ENCODE results near the gene FAM131C.
A peak's percentile ranks its signal among the peaks of the same experiment; 100 is the strongest.
"Not testable (repeated sequence)": the region's sequence is repeated elsewhere in the genome, so short reads cannot be mapped to it uniquely, and the experiment has no call there.

Gene FAM131C

DNA sequence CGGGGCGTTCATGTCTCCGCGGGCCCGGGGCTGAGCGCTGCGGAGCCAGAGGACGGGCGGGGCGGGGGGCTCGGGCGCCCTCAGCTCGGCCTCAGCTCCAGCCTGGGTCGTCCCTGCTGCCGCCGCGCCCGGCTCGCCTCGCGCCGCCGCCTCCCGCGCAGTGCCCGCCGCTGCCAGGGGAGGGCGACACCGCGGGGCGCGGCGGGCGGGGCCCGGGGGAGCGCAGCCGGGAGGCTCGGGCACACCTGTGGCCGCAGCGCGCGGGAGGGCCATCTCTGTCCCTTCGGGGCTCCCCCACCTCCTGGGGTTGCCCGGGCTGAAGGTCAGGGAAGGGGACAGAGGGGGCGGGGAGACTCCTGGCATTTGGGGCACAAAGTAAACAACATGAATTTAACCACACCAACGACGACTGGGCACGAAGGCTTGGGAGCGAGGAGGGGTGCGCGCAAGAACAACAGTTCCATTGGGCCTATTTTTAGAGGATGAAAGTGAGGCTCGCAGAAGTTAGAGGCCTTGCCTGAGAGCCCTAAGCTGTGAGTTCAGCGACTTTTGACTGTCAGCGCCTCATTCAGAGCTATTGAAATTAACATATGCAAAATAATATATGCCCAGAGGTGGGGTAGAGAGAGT, at the start of gene FAM131C:
Gene FAM131C (minus strand): TSS at position 162 of the 630 bp plus-strand sequence. CDS start 209 bp downstream, outside the sequence.
- DNase-seq (ENCODE audit: low read depth in 2 of 2): no peak

- peak; percentile 78 for DNase-seq (ENCODE audit: low read depth in 2 of 2)
These were observed 49.5 kb upstream of the FAM131C start for GRCh38 chr1:16122916-16123315.

DNA sequence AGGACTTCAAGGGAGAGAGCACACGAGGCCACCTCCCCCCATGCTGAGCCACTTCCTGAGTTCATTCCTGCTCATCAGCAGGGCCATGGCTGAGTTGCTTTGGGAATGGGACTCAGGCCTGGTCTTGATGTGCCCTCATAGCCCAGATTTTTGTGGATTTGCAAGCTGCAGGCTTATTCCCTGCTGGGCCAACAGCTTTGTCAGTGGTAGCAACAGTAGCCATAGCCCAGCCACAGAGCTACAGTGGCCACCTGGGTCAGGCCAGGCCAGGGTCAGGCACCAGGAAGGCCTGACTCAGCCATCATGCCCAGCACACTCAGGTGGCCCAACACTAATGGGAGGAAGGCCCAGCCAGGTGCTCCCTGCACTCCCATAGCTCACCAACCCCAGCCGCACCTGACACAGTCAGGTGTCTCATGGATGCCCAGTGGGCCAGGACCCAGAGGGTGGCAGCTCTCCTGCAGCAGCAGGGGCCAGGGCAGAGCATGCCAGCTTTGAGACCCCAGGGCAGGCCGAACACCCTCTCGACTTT, 49.0 kb upstream of the FAM131C start:
- DNase-seq (ENCODE audit: low read depth in 2 of 2): no peak

DNA sequence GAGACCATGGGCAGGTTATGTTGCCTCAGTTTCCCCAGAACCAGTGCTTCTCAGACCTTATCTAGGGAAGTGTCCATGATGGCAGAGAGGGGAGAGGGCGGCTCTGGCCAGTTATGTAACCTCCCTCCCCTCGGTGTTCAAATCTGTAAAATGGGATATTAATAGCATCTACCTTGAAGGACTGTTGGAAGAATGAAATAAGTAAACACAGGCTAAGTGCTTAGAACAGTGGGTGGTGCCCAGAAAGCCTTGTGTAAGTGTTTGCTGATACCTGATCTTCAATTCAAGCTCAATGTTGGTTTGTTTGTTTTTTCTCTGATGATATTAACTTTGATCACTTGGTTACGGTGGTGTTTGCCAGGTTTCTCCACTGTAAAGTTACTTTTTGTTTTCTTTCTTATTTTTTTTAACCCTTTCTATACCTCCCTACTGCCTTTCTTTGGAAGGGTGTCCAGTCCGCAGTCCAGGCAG, 47.5 kb upstream of the FAM131C start:
- DNase-seq (ENCODE audit: low read depth in 2 of 2): no peak

DNA sequence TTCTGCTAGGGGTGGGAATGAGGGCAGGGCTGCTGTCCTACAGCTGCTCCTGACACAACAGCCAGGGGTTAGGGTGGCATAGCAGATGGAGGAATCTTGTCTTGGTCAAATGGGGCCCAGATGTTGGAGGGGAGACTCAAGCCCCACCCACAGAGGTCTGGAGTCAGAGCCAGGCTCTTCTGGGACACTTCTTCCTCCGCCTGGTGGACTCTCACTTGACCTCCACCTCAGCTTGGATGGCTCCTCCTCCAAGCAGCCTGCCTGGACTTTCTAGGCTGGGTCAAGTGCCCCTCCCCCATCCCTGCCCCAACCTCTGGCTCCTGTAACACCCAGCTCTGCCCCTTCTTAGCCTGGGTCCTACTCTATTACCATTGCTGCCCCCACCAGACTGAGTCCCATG, 47.0 kb upstream of the FAM131C start:
- no peak for DNase-seq (ENCODE audit: low read depth in 2 of 2)

GRCh38 chr1:16119926-16120325, 46.5 kb upstream of the FAM131C start:
- no peak for DNase-seq (ENCODE audit: low read depth in 2 of 2)

DNA sequence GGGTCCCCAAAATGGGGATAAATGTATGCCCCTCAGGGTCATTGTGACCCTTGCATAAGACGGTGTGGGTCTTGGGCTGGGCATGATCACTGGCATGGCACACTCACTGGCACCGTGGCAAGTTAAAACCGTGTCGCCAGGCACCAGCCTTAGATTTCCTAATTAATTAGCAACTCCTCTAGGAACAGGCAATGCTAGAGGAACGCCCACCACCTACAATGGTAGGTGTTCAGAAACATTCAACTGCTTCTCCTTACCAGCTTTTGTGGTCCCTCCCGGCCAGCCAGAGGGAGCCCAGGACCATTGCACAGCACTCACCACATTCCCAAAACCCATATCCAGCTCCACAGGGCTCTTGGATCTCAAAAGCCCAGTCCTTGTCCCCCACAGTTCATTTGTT, 46.1 kb upstream of the FAM131C start:
- no peak for DNase-seq (ENCODE audit: low read depth in 2 of 2)

GRCh38 chr1:16118706-16119105, 45.3 kb upstream of the FAM131C start:
- no peak for DNase-seq (ENCODE audit: low read depth in 2 of 2)

- no peak for DNase-seq (ENCODE audit: low read depth in 2 of 2)
These were observed 44.5 kb upstream of the FAM131C start for GRCh38 chr1:16117936-16118335.

DNA sequence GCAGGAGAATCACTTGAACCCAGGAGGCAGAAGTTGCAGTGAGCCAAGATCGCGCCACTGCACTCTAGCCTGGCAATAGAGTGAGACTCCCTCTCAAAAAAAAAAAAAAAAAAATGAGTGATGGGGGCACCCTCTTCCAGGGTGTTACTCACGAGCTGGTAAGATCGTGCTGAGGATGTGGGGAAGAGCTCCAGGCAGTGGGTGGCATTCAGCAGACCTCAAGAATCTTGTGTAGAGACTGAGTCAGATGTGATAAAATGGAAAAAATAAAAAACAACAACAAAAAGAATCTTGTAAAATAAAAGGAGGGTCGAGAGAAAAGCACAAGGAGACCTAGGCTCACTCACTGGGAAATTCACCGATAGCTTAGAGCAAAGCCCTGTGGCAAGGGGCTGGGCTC, 43.9 kb upstream of the FAM131C start:
- DNase-seq (ENCODE audit: low read depth in 2 of 2): no peak

GRCh38 chr1:16116625-16117024, 43.2 kb upstream of the FAM131C start:
- no peak for DNase-seq (ENCODE audit: low read depth in 2 of 2)

DNA sequence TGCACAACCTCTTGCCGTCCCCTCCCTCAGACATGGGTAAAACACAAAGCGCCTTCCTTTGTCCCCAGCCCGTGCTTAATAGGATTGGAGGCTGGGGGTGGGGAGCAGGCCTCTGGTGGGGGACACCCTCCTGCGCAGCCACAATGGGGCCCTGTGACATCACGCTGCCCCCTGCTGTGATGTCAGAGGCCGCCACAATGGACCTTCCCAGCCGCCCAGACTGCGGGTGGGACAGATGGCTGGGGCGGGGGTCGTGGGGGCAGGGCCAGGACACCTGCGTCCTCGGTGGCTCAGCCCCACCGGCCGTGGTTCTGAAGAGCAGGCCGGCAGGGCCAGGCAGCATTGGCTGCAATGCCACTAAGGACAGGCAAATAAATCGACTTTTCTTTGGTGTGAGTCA, 42.6 kb upstream of the FAM131C start:
- DNase-seq (ENCODE audit: low read depth in 2 of 2): no peak

DNA sequence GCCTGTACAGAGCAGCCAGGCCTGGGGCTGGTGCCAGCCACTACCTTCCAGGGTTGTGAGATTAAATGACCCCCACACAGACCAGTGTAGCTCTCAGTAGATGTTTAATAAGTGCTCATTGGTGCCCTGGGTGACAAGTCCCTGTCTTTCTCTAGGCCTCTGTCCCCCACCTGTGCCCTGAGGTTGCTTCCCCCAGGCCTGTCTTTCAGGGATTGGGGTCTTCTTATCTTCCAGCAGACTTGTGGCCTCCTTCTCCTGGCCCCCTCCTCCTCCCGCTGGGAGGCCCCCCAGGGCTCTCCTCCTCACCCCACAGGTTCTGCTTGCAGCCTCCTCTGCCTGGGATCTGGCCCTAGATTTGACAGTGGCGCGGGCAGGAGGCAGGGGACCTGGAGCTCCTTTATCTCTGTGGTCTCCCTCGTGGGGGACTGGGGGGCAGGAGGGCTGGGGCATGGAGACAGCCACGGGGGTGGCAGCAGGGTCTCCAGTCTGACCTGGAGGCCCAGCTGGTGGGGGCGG, 42.1 kb upstream of the FAM131C start:
- DNase-seq (ENCODE audit: low read depth in 2 of 2): no peak

GRCh38 chr1:16114527-16115467, 41.3 kb upstream of the FAM131C start:
- no peak for DNase-seq (ENCODE audit: low read depth in 2 of 2)

DNA sequence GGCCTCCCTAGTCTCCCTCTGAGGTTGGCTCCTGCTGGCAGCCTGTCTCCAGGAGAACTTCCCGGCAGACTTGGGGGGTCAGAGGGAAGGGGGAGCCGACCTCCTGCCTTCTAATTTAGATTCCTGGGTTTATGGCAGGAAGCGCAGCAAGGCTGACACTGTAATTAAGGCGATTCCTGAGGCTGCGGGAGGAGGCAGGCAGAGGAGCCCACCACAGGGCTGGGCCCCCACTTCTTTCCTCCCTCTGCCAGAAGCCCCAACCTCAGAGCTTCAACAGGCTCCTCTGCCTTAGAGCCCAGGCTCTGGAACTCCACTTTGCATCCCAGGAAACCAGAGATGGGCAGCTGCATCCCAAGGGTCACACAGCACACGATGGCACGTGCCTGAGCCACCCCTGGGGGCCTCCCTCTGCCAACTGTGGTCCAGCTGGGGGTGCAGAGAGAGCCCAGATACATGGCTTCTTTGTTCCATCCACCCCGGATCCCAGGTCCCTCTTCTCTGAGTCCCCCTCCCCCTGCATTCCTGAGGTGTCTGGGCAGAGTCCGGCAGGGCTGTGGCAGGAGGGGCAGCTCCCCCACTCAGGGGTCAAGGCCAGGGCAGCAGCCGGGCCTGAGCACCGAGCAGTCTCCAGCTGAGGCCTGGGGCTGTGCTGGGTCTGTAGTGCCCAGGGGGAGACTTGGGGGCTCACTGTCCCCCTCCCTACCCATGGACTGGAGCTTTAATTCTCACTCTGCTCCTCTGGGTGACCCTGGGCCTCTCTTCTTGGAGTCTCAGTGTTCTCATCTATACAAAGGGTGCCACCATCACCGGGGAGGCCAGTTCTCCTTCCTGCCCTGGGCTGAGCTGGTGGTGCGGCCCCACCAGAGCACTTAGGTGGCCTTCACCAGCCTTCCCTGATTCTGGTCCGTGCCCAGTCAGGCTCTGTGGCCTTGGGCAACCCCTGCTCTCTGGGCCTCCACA, 39.4 kb upstream of the FAM131C start:
- no peak for DNase-seq (ENCODE audit: low read depth in 2 of 2)

DNA sequence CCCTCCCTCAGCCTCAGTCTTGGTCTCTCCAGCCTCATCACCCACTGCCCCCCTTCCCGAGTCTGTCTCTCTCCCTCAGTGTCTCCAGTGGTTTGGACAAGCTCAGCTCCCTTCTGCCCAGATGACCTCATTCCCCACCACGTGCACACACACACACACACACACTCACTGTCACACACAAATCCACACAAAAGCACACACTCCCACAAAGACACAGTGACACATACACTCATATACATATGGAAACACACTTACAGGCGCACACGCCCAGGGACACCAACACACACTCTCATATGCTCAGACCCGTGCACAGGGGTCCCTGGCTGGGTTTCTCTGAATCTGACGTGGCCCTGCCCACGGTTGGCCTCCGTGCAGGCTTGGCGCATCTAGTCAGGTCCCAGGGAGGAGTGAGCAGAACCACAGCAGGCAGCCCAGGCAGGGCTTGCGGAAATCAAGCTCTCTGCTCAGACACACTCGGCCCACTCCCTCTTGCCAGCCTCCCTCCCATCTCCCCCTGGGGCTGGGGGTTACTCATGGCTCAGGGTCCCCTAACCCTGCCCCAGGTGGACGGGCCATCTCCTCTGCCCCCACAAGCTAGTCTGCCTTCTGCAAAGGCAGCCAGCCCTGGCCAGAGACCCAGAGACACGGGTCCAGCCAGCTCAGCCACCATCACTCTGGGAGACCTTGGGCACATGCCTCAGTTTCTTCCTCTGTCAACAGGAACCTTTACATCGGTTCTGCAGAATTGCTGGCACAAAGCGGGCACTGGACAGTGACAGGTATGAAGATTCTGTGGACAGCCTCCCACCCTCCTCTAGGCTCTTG, 38.5 kb upstream of the FAM131C start:
- DNase-seq (ENCODE audit: low read depth in 2 of 2): peak; percentile 23 to 35

DNA sequence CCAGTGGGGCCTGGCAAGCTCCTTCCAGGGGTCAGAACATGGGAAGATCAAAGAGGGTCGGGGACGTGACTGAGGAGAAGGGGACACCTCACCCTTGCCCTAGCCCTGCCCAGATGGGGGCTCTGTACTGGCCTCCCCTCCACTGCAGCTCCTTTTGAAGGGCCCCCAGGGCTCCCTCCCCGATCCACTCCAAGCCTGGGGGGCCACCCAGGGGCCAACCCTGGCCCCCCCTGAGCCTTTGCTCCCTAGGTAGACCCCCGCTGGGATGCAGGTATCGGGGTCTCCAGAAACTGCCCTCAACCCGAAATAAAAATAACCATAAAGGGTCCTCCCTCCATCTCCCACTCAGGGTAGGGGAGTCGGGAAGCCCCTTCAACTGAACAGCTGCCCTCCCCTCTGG, 37.4 kb upstream of the FAM131C start:
- no peak for DNase-seq (ENCODE audit: low read depth in 2 of 2)

DNA sequence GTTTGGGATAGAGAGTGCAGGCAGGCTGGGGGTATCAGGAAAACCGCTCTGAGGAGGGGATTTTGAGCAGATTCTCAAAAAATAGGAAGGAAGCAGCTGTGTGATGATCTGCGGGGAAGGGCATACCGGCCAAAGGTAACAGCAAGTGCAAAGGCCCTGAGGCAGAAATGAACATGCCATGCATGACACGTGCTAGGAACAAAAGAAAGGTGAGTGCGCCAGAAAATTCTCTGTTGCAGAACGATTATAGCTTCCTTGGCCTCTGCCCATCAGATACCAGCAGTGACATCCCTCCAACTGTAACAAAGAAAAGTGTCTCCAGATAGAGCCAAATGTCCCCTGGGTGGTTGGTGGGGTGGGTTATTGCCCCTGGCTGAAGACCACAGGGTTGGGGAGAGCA, 37.0 kb upstream of the FAM131C start:
- no peak for DNase-seq (ENCODE audit: low read depth in 2 of 2)

DNA sequence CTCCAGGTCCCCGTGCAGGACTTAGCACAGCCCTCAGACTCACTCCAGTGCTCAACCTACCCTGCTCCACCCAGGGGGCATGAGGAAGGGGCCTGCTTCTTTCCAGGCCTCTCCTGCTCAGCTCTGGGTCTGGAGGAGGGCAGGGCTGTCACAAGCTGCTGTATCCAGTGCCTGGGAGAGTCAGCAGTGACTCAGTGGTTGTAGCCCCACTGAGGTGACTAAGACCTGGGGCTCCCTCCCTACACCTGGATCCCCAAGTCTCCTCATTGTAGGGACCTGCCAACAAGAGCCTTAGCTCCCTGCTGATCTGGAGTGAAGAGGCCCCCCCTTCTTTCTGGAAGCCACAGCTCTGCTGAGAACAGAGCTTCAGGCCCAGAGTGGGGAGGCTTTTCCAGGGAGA, 36.1 kb upstream of the FAM131C start:
- no peak for DNase-seq (ENCODE audit: low read depth in 2 of 2)

GRCh38 chr1:16107039-16107438, 33.6 kb upstream of the FAM131C start:
- not testable (repeated sequence) for DNase-seq (ENCODE audit: low read depth in 2 of 2)
